Measurements from ENCODE around the gene TRAF1.

The TRAF1 gene

GRCh38 chr9:120910643-120911042 is 16.0 kb downstream of the TRAF1 start:
- no peak for DNase-seq (ENCODE audit: low spot score)

DNA sequence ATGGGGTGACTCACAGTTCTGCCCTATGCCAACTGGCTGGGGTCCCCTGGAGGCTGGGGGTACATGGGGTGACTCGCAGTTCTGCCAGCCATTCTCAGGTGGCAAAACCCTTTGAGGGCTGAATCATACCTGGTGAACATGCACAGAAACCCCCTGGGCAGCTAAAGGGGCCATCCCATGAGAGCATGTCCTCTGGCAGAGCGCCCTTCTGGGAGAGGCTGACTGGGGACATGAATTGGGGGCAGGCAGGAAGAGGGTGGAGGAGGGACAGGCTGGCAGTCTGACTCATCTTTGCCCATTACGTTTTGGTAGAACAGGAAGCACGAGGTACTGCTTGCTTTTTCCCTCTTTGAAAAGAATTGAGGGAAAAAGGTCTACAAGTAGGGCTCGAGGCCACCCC is 16.7 kb downstream of the TRAF1 start:
- peak; percentile 62 for DNase-seq (ENCODE audit: low spot score)

DNA sequence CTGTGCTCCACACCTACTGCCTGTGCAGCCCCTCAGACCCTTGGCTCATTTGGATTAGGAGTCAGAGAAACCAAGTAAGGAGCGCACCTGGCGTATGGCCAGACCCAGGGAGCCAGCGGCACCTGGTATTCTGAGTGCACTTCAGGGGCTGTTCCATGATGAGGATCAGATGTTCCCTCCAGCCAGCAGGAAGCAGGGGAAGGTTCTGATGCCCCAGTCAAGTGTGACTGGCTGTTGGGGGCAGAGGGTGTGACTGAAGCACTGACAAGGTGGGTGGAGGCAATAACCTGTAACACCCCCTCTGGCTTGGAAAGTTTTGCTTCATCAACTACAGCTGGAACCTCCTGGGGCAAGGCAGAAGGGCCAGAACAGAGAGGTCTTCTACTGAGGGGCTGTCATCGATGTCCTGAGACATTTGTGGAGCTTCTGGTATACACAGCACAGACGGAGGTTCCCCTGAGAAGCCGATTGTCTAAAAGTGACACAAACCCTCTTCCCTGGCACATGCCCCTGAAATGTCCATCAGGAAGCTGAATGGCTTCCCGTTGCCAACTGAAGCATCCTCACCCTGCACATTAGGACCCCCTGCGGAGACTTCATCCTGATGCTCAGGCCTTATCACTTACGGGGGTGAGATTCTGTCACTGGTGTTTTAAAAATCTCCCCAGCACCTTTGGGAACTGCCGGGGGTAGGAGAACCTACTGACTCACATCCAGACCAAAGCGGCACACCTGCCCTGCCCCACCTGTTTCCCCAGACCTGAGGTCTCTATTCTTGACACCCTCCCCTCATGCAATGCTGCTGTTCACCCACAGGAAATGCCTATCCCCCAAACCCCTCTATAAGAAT is 21.1 kb downstream of the TRAF1 start:
- DNase-seq (ENCODE audit: low spot score): no peak

- DNase-seq (ENCODE audit: low spot score): no peak
Measured at GRCh38 chr9:120904978-120905301, 21.7 kb downstream of the TRAF1 start.

DNA sequence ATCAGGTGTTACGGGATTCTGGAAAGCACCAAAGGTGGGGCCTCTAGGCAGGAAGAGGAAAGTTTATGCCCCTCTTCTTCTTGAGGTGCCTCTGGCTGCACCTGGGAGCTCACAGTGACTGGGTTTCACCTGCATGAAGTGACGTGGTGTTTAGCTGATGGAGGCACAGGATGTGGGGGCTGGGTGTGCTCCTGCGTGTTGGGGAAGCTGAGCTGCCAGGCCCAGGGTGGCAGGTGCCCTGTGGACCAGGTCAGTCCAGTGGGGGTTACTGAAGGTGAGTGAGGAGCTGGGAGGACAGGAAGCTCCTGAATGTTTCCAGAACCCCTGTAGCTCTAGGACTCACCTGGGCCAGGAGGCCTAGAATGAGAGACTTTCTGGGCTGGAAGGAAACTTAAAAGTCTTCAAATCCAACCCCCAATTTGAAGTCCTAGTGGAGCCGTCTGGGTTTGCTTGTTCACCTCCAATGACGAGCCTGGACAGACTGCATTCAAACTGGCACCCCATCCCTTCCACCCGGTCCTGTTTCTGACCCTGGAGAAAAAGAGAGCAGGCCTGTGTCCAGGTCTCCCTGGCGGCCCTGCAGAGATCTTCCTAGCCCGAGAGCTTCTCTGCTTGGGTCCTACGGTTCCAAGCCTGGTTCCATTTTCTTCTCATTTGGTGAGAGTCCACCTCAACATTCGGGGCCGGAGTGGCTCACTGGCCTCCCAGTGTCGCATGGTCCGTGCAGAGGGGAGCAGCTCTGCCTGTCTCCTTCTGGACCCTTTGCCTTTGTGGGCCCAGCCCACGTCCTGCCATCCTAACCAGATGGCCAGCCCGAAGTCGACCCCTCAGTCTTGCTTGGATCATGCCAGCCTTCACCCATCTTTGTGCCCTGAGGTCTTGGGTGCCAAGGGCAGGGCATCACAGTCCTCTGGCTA is 22.3 kb downstream of the TRAF1 start:
- peak; percentile 82 for DNase-seq (ENCODE audit: low spot score)

- DNase-seq (ENCODE audit: low spot score): no peak
Measured at GRCh38 chr9:120902569-120903535, 23.7 kb downstream of the TRAF1 start.

- DNase-seq (ENCODE audit: low spot score): no peak
Measured at GRCh38 chr9:120901755-120902568, 24.6 kb downstream of the TRAF1 start.

DNA sequence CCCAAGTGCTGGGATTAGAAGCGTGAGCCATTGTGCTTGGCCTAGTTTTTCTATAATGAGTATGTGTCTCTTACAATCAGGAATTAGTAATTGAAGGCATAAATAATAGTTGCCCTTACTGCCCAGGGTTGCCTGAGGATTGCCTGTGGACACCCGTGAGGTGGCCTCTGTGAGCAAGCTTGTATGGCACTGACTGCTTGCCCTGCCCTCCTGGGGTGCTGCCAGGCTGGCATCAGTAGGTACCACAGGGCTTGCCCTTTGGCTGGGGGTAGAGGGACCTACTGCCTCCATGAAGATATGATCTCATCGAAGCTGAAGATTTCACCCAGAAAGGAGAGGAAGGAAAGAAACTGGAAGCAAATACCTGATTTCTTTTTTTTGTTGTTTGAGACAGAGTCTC is 25.8 kb downstream of the TRAF1 start:
- no peak for DNase-seq (ENCODE audit: low spot score)

GRCh38 chr9:120899490-120900068 is 27.0 kb downstream of the TRAF1 start:
- DNase-seq (ENCODE audit: low spot score): no peak

GRCh38 chr9:120898396-120898795 is 28.2 kb downstream of the TRAF1 start:
- no peak for DNase-seq (ENCODE audit: low spot score)

DNA sequence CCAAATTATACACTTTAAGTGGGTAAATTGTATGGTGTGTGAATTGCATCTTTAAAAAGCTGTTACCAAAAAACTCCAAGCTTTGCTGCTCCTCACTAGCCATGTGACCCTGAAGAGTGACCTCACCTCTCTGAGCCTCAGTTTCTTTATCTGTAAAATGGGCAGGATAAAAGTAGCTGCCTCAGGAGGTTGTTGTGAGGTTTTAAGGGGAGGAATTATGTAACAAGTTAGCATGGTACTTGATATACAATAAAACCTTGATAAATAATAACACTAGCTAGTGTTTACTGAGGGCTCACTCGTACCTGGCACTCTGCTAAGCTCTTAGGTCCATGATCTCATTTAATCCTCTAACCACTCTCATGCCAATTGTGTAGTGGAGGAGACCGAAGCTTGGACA is 30.6 kb downstream of the TRAF1 start:
- DNase-seq (ENCODE audit: low spot score): no peak

- DNase-seq (ENCODE audit: low spot score): no peak
Measured at GRCh38 chr9:120894321-120895148, 32.1 kb downstream of the TRAF1 start.

- no peak for DNase-seq (ENCODE audit: low spot score)
Measured at GRCh38 chr9:120893611-120894307, 32.8 kb downstream of the TRAF1 start.

DNA sequence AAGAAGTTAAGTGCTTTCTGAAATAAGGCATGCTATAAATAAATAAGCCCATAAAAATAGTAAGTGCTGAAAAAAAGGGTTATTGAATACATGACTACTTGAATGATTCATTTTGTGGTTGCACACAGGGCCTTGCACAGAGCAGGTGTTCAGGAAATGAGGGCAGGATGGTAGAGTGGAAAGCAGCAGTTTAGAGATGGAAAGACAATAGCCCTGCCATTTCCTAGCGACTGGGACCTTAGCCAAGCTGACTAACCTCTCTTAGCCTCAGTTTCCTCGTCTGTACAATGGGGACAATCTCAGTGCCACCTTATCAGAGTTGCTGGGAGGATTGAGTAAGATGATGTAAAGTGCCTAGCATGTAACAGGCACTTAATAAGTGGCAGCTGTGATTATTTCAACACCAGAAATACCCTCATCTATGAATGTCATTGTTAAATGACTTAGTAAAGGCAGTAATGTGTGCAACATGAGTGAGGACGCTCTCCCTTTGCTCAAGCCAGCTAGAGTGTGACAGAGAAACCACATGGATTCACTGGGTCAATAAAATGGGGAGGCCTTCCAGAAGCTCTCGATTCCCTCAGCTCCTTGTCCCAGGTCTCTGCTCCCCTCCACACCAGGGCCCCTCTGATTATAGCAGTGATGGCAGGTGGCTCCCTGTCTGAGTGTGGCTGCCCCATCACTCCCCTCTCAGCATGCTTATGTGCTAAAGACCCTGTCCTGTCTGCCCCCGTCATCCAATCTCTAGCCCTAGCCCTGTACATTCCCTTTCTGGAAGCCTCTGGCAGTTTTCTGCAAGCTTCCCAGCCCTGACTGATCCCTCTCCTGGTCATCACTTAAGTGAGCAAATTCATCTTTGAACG is 33.6 kb downstream of the TRAF1 start:
- DNase-seq (ENCODE audit: low spot score): peak; percentile 84

DNA sequence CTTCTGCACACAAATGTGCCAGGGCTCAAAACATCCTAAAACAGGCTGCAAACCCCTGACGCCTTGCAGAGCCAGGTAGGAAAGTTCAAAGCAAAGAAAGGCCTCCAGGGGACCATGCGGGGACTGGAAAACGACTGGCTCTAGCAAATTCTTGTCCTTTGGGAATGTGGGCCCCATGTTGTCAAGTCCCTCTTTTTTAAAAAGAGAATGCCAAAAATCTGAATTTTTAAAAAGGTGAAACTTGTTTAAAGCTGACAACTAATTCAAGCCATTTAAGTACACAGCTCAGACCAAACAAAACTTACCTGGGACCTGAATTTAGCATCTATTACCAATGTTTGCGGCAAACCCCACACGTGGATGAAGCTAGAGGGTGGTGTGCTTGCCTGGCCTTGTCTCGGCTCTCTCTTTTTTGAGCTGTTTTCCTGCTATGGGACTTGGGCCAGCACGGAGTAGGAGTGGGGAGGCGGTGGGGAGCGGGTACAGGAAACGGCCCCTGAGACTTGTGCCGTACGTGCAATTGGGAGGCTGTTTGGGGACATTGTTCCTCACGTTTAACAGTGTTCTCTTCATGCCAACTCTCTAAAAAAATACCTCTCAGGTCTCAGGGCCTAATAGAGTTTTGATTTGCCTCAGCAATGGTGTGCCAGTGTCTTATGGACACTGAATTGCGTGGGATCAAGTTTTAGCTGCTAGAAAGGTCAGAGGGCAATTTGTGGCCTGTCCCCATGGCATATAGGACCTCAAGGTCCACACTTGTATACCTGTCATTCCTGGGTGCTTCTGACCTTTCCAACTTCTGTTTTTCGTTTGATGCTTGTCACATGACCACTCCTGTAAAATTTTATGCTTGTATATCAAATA is 34.5 kb downstream of the TRAF1 start:
- DNase-seq (ENCODE audit: low spot score): peak; percentile 30

GRCh38 chr9:120891245-120891883 is 35.2 kb downstream of the TRAF1 start:
- peak; percentile 83 for DNase-seq (ENCODE audit: low spot score)
